GM18526 (cell line): ENCODE data around the gene PCDHA2.

Experiments
- POLR2A ChIP-seq: IDR thresholded peaks from 3 replicates; pipeline ENCODE4 v1.6.1; 2011; ENCODE audit not compliant: insufficient read length; ENCODE audit errors: extremely low read depth

Gene PCDHA2

GRCh38 chr5:140794595-140795258, at the start of gene PCDHA2:
PCDHA2 (plus strand) TSS chr5:140794852.
- TF ChIP-seq POLR2A, result no peak

DNA sequence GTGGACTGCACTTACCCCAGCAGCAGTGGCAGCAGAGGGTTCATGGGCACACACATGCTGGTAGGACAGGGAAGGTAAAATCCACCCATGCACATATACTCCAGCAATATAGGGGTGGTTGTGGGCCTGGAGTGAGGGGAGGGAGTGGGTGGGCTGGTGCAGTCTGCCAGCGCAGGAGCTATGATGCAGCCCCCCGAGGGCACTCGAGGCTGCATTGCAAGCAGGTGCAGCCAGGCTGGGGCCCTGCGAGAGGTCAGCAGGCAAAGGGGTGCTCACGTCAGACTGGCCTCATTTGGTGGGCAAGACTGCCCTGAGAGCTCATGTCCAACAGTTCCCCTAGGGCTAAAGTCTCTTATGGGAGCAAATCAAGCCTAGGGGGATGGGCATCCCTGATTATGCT, 41.1 kb upstream of the PCDHA2 start:
- no peak for TF ChIP-seq POLR2A

GRCh38 chr5:140764177-140764973, 30.3 kb upstream of the PCDHA2 start:
- no peak for TF ChIP-seq POLR2A

DNA sequence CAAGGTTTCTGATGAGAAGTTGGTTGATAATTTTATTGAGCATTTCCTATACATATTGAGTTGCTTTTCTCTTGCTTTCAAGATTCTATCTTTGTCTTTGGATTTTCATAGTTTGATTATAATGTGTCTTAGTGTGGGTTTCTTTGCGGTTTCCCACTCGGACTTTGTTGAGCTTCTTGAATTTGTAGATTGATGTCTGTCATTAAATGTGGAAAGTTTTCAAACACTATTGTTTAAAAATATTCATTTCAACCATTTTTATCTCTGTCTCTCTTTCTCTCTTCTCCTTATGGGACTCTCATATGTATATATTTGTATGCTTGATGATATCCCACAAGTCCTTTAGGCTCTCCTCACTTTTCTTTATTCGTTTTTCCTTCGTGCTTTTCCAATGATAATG, 27.2 kb upstream of the PCDHA2 start:
- TF ChIP-seq POLR2A, result no peak

DNA sequence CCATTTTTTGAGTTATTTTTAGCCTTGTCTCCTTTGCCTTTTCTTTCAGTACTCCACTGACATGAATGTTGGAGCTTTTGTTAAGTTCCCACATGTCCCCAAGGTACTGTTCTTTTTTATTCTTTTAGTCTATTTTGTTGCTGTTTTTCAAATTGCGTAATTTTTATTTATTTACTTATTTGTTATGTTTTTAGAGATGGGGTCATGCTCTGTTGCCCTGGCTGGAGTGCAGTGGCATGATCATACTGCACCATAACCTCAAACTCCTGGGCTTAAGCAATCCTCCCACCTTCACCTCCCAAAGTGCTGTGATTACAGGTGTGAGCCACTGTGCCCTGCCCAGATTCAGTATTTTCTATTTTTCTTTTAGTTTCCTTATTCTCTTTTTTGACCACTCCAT, 14.1 kb upstream of the PCDHA2 start:
- no peak for TF ChIP-seq POLR2A

DNA sequence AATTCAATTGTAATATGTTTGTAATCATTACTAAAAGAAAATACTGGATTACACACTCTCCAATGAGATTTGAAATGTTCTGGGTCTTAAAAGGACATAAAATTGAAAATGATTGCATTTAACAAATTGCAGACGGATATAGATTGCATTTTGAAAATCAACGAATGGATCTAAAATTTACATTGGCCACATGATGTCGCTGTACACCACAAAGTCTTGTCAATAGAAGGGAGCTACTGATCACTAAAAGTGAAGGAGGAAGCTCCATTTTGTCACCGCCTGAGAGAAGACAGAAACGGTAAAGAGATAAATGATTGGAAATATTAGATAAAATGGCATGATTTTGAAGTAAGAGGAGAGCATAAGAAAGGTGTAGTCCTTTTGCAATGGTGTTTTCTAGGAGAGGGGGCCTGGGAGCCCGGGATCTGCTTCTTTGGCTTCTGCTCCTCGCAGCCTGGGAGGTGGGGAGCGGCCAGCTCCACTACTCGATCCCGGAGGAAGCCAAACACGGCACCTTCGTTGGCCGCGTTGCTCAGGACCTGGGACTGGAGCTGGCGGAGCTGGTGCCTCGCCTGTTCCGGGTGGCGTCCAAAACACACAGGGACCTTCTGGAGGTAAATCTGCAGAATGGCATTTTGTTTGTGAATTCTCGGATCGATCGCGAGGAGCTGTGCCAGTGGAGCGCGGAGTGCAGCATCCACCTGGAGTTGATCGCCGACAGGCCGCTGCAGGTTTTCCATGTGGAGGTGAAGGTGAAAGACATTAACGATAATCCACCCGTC, 8.6 kb upstream of the PCDHA2 start, which contains the start of gene PCDHA1:
TSS of gene PCDHA1 (plus strand) at position 236 of the 782 bp plus-strand sequence.
- TF ChIP-seq POLR2A, result no peak

DNA sequence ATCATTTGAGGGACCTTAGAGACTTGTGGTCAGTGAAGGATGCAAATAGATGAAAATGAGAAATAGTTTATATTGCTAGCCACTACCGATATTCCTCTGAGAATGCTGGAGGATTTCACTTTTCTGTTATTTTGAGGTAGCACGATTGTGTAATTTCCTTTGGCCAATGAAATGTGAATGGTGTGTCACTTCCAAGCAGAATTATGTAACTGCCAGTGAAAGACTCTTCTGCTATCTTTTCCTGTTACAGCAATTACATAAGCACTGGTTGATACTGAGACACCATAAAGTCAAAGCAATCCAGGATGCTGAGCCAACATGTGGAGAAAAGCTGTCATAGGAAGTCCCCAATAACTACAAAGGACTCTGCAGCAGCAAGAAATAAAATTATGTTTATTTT, 3.6 kb upstream of the PCDHA2 start:
- no peak for TF ChIP-seq POLR2A

- TF ChIP-seq POLR2A, result no peak
These were observed 598 bp downstream of the PCDHA2 start for GRCh38 chr5:140795259-140795641.

GRCh38 chr5:140796718-140797095, 2.1 kb downstream of the PCDHA2 start:
- no peak for TF ChIP-seq POLR2A

- TF ChIP-seq POLR2A, result no peak
These were observed 6.3 kb downstream of the PCDHA2 start, which contains the start of gene PCDHA3 for GRCh38 chr5:140800816-140801493. PCDHA3 (plus strand) TSS chr5:140801057.

- no peak for TF ChIP-seq POLR2A
These were observed 6.8 kb downstream of the PCDHA2 start for GRCh38 chr5:140801494-140801841.

GRCh38 chr5:140802781-140803271, 8.2 kb downstream of the PCDHA2 start:
- TF ChIP-seq POLR2A, result no peak

GRCh38 chr5:140806834-140807775, 12.5 kb downstream of the PCDHA2 start, which contains the start of gene PCDHA4:
PCDHA4 (plus strand) TSS chr5:140807068.
- no peak for TF ChIP-seq POLR2A

- TF ChIP-seq POLR2A, result no peak
These were observed 14.2 kb downstream of the PCDHA2 start for GRCh38 chr5:140808889-140809291.
